Effector memory CD8-positive, alpha-beta T cell (primary cell): ENCODE data around the gene ZNF276.
"Not testable (repeated sequence)": the region's sequence is repeated elsewhere in the genome, so short reads cannot be mapped to it uniquely, and the experiment has no call there.

ENCODE experiments used
- ATAC-seq: fragments of 150-1000 bp; cut with Tn5 transposase; replicated peaks from 2 replicates; pipeline ENCODE4 v1.10.0; 2021; ENCODE audit warnings: mild to moderate bottlenecking, moderate library complexity
- DNase-seq, 3 experiments: peaks; one replicate each; pipeline ENCODE4 v3.0.0; 2021
- H3K27ac Mint-ChIP-seq, 2 donors: one replicate each; pipeline ENCODE4 v1.8.0; 2022; ENCODE audit warnings: mild to moderate bottlenecking in 2 of 2, mixed read lengths in 2 of 2, moderate library complexity in 2 of 2
- H3K27me3 Mint-ChIP-seq, 2 donors: one replicate each; pipeline ENCODE4 v1.8.0; 2022; ENCODE audit warnings: mixed read lengths in 2 of 2
- H3K36me3 Mint-ChIP-seq: one replicate; pipeline ENCODE4 v1.8.0; 2022; ENCODE audit warnings: mild to moderate bottlenecking, moderate library complexity, mixed read lengths; ENCODE audit not compliant: insufficient read depth
- H3K4me1 Mint-ChIP-seq, 2 donors: one replicate each; pipeline ENCODE4 v1.8.0; 2022; ENCODE audit warnings: low read depth in 2 of 2, mixed read lengths in 2 of 2
- H3K4me3 Mint-ChIP-seq, 2 donors: one replicate each; pipeline ENCODE4 v1.8.0; 2022; ENCODE audit warnings: mild to moderate bottlenecking in 2 of 2, mixed read lengths in 2 of 2, moderate library complexity in 2 of 2
- H3K9me3 Mint-ChIP-seq, 2 donors: one replicate each; pipeline ENCODE4 v1.8.0; 2022; ENCODE audit warnings: mixed read lengths in 2 of 2

ZNF276 gene

GRCh38 chr16:89779231-89779908 lies 58.0 kb downstream of the ZNF276 start:
- ATAC-seq (no peak), DNase-seq (no peak)
- no peaks in the 10 kb centered on the region for H3K27me3 Mint-ChIP-seq
- no peak overlapping the region for H3K4me3 Mint-ChIP-seq
- no peaks in the 10 kb centered on the region for H3K9me3 Mint-ChIP-seq
- peaks cover 3 to 9% of the 10 kb centered on the region in 2 donors for H3K4me1 Mint-ChIP-seq
- H3K27ac Mint-ChIP-seq, result no peak overlapping the region
- H3K36me3 Mint-ChIP-seq, result peaks cover 15% of the 10 kb centered on the region

GRCh38 chr16:89779909-89780305 lies 58.6 kb downstream of the ZNF276 start:
- H3K27me3 Mint-ChIP-seq, result no peaks in the 10 kb centered on the region
- H3K9me3 Mint-ChIP-seq, result no peaks in the 10 kb centered on the region
- H3K36me3 Mint-ChIP-seq, result peaks cover 17% of the 10 kb centered on the region
- ATAC-seq (no peak), DNase-seq (no peak)
- no peak overlapping the region for H3K27ac Mint-ChIP-seq
- peaks cover 9 to 15% of the 10 kb centered on the region in 2 donors for H3K4me1 Mint-ChIP-seq
- H3K4me3 Mint-ChIP-seq, result no peak overlapping the region

- no peaks in the 10 kb centered on the region for H3K9me3 Mint-ChIP-seq
- H3K36me3 Mint-ChIP-seq, result peaks cover 19% of the 10 kb centered on the region
- no peaks in the 10 kb centered on the region for H3K27me3 Mint-ChIP-seq
- H3K4me1 Mint-ChIP-seq, result peaks cover 26 to 28% of the 10 kb centered on the region in 2 donors
- no peak overlapping the region for H3K27ac Mint-ChIP-seq
- DNase-seq (no peak), ATAC-seq (no peak)
- no peak overlapping the region for H3K4me3 Mint-ChIP-seq
Observed at GRCh38 chr16:89782489-89782888, 61.2 kb downstream of the ZNF276 start.

GRCh38 chr16:89783952-89784351 lies 62.6 kb downstream of the ZNF276 start:
- peak overlapping the region; percentile 57 to 70 for H3K4me3 Mint-ChIP-seq
- H3K36me3 Mint-ChIP-seq, result peaks cover 19% of the 10 kb centered on the region
- peaks cover 26 to 28% of the 10 kb centered on the region in 2 donors for H3K4me1 Mint-ChIP-seq
- H3K27ac Mint-ChIP-seq, result peak overlapping the region; percentile 94 to 96
- DNase-seq, result peak in 1 of 3 experiments; percentile 6
- not testable (repeated sequence) for ATAC-seq, H3K27me3 Mint-ChIP-seq, H3K9me3 Mint-ChIP-seq

- peak overlapping the region; percentile 57 to 70 for H3K4me3 Mint-ChIP-seq
- H3K27ac Mint-ChIP-seq, result peak overlapping the region; percentile 94 to 96
- H3K9me3 Mint-ChIP-seq, result no peaks in the 10 kb centered on the region
- H3K27me3 Mint-ChIP-seq, result no peaks in the 10 kb centered on the region
- peak; percentile 38 to 43 (median 40) for DNase-seq
- peaks cover 26 to 28% of the 10 kb centered on the region in 2 donors for H3K4me1 Mint-ChIP-seq
- ATAC-seq, result peak; percentile 74
- H3K36me3 Mint-ChIP-seq, result peaks cover 19% of the 10 kb centered on the region
Observed at GRCh38 chr16:89784406-89784805, 63.1 kb downstream of the ZNF276 start.

- peaks cover 26 to 28% of the 10 kb centered on the region in 2 donors for H3K4me1 Mint-ChIP-seq
- H3K36me3 Mint-ChIP-seq, result peaks cover 19% of the 10 kb centered on the region
- no peaks in the 10 kb centered on the region for H3K27me3 Mint-ChIP-seq
- peak overlapping the region; percentile 94 to 96 for H3K27ac Mint-ChIP-seq
- ATAC-seq (peak; percentile 83), DNase-seq (peak; percentile 61 to 70 (median 67))
- no peaks in the 10 kb centered on the region for H3K9me3 Mint-ChIP-seq
- H3K4me3 Mint-ChIP-seq, result peak overlapping the region; percentile 57 to 70
Observed at GRCh38 chr16:89785523-89786155, 64.3 kb downstream of the ZNF276 start.

- ATAC-seq (no peak), DNase-seq (no peak)
- H3K36me3 Mint-ChIP-seq, result peaks cover 19% of the 10 kb centered on the region
- H3K9me3 Mint-ChIP-seq, result no peaks in the 10 kb centered on the region
- H3K27me3 Mint-ChIP-seq, result no peaks in the 10 kb centered on the region
- peak overlapping the region; percentile 57 to 70 for H3K4me3 Mint-ChIP-seq
- H3K27ac Mint-ChIP-seq, result peak overlapping the region; percentile 32 to 56
- peaks cover 26 to 28% of the 10 kb centered on the region in 2 donors for H3K4me1 Mint-ChIP-seq
Observed at GRCh38 chr16:89786474-89787364, 65.4 kb downstream of the ZNF276 start.

- ATAC-seq (no peak), DNase-seq (no peak)
- Mint-ChIP-seq H3K27me3 (no peaks in the 10 kb centered on the region), H3K4me1 (peaks cover 30 to 32% of the 10 kb centered on the region in 2 donors), H3K4me3 (no peak overlapping the region), H3K9me3 (no peaks in the 10 kb centered on the region), H3K36me3 (peaks cover 17% of the 10 kb centered on the region), H3K27ac (no peak overlapping the region)
Observed at GRCh38 chr16:89787365-89787805, 66.0 kb downstream of the ZNF276 start.
